ENCODE data around the gene NR5A2.

Gene NR5A2

GRCh38 chr1:200206340-200206739 lies 178.8 kb downstream of the NR5A2 start:
- no peak for DNase-seq (ENCODE audit: low read depth)

GRCh38 chr1:200206761-200207160 lies 179.3 kb downstream of the NR5A2 start:
- DNase-seq (ENCODE audit: low read depth) = no peak

- DNase-seq (ENCODE audit: low read depth) = no peak
These were observed 180.2 kb downstream of the NR5A2 start for GRCh38 chr1:200207711-200208126.

- no peak for DNase-seq (ENCODE audit: low read depth)
These were observed 183.6 kb downstream of the NR5A2 start for GRCh38 chr1:200211157-200211556.

- no peak for DNase-seq (ENCODE audit: low read depth)
These were observed 185.9 kb downstream of the NR5A2 start for GRCh38 chr1:200213392-200213791.

GRCh38 chr1:200213921-200214320 lies 186.4 kb downstream of the NR5A2 start:
- DNase-seq (ENCODE audit: low read depth) = no peak

GRCh38 chr1:200215350-200215749 lies 187.8 kb downstream of the NR5A2 start:
- DNase-seq (ENCODE audit: low read depth) = no peak

GRCh38 chr1:200217703-200218102 lies 190.2 kb downstream of the NR5A2 start:
- DNase-seq (ENCODE audit: low read depth) = no peak

- DNase-seq (ENCODE audit: low read depth) = no peak
These were observed 194.2 kb downstream of the NR5A2 start for GRCh38 chr1:200221614-200222282.

GRCh38 chr1:200223207-200223606 lies 195.7 kb downstream of the NR5A2 start:
- no peak for DNase-seq (ENCODE audit: low read depth)

GRCh38 chr1:200223613-200224012 lies 196.1 kb downstream of the NR5A2 start:
- DNase-seq (ENCODE audit: low read depth) = no peak

GRCh38 chr1:200224315-200224714 lies 196.8 kb downstream of the NR5A2 start:
- no peak for DNase-seq (ENCODE audit: low read depth)

GRCh38 chr1:200226268-200226968 lies 198.9 kb downstream of the NR5A2 start:
- no peak for DNase-seq (ENCODE audit: low read depth)

GRCh38 chr1:200226969-200227303 lies 199.4 kb downstream of the NR5A2 start:
- DNase-seq (ENCODE audit: low read depth) = no peak

All from stimulated activated CD8-positive, alpha-beta memory T cell treated with anti-CD3 and anti-CD28 coated beads, Interleukin-12 subunit alpha, Interleukin-12 subunit beta, amount 100 ng/mL, for 4 hours (primary cell).